Epithelial cell of proximal tubule (primary cell): ENCODE measurements around the gene SLC39A11. TPM values are rescaled to one million over a fixed set of nuclear protein-coding genes. Genes with fewer than 3 reads are reported as not detected.

Experiments used
- DNase-seq: peaks from one replicate; pipeline ENCODE4 v3.0.0-alpha.2; 2011; ENCODE audit warnings: low read depth
- H3K4me3 ChIP-seq: 2 replicates; pipeline ENCODE4 v1.5.1; 2011; ENCODE audit warnings: low read depth, mild to moderate bottlenecking, low read length
- CTCF ChIP-seq: conservative IDR thresholded peaks from 2 replicates; pipeline ENCODE4 v1.5.1; 2012; ENCODE audit warnings: low read depth, mild to moderate bottlenecking, low read length
- total RNA-seq: library from RNA; depleted of rRNA; stranded (reverse); fragments of >200 nt; gene quantifications from 2 replicates; pipeline ENCODE4 v1.2.3, GENCODE V29; 2015

The SLC39A11 gene
- total RNA-seq, 1 donor from 2014 or later = 12.6 TPM

GRCh38 chr17:72955391-72956140 lies 136.9 kb downstream of the SLC39A11 start:
- TF ChIP-seq CTCF = no peak
- no peak overlapping the region for H3K4me3 ChIP-seq
- DNase-seq = no peak

- no peak for DNase-seq
- TF ChIP-seq CTCF = no peak
- no peak overlapping the region for H3K4me3 ChIP-seq
Observed at GRCh38 chr17:72954579-72954978, 137.9 kb downstream of the SLC39A11 start.

GRCh38 chr17:72953621-72954020 lies 138.9 kb downstream of the SLC39A11 start:
- no peak for TF ChIP-seq CTCF
- no peak for DNase-seq
- no peak overlapping the region for H3K4me3 ChIP-seq

- DNase-seq = no peak
- no peak for TF ChIP-seq CTCF
Observed at GRCh38 chr17:72952641-72953315, 139.7 kb downstream of the SLC39A11 start.

GRCh38 chr17:72952220-72952619 lies 140.3 kb downstream of the SLC39A11 start:
- H3K4me3 ChIP-seq = no peak overlapping the region
- DNase-seq = no peak
- TF ChIP-seq CTCF = no peak

More at GRCh38 chr17:72952641-72953315, 139.7 kb downstream of the SLC39A11 start:
- H3K4me3 ChIP-seq = no peak overlapping the region

GRCh38 chr17:72950242-72950931 lies 142.1 kb downstream of the SLC39A11 start:
- H3K4me3 ChIP-seq = no peak overlapping the region
- no peak for TF ChIP-seq CTCF
- DNase-seq = no peak
